T-helper 2 cell treated with Interferon-gamma antibody and Interleukin-4, amounts not matched to agents 5 μg/mL and 100 μg/mL, for 36 hours (primary cell): ENCODE results near the gene SLC66A3.

Experiments
- DNase-seq: peaks from one replicate; pipeline ENCODE4 v3.0.0; 2021; ENCODE audit warnings: low spot score
- H3K27ac Mint-ChIP-seq: one replicate; pipeline ENCODE4 v1.8.0; 2021; ENCODE audit warnings: mild to moderate bottlenecking, mixed read lengths
- H3K27me3 Mint-ChIP-seq: one replicate; pipeline ENCODE4 v1.8.0; 2021; ENCODE audit warnings: low read depth, mixed read lengths
- H3K36me3 Mint-ChIP-seq: one replicate; pipeline ENCODE4 v1.8.0; 2021; ENCODE audit warnings: low read depth, mixed read lengths
- H3K4me1 Mint-ChIP-seq: one replicate; pipeline ENCODE4 v1.8.0; 2021; ENCODE audit warnings: low read depth, mixed read lengths
- H3K4me3 Mint-ChIP-seq: one replicate; pipeline ENCODE4 v1.8.0; 2022; ENCODE audit warnings: mild to moderate bottlenecking, moderate library complexity, mixed read lengths
- H3K9me3 Mint-ChIP-seq: one replicate; pipeline ENCODE4 v1.8.0; 2021; ENCODE audit warnings: mixed read lengths

The SLC66A3 gene

GRCh38 chr2:11129598-11130449, 25.4 kb upstream of the SLC66A3 start:
- Mint-ChIP-seq H3K4me1 (peaks cover 7% of the 10 kb centered on the region), H3K4me3 (peak overlapping the region; percentile 71), H3K27ac (no peak overlapping the region), H3K27me3 (peaks cover 21% of the 10 kb centered on the region), H3K9me3 (no peaks in the 10 kb centered on the region), H3K36me3 (no peaks in the 10 kb centered on the region)
- DNase-seq: peak; percentile 71

- H3K36me3 Mint-ChIP-seq: no peaks in the 10 kb centered on the region
- no peak for DNase-seq
- peaks cover 6% of the 10 kb centered on the region for H3K4me1 Mint-ChIP-seq
- H3K27me3 Mint-ChIP-seq: peaks cover 24% of the 10 kb centered on the region
- no peaks in the 10 kb centered on the region for H3K9me3 Mint-ChIP-seq
- peak overlapping the region; percentile 58 for H3K4me3 Mint-ChIP-seq
- H3K27ac Mint-ChIP-seq: no peak overlapping the region
Observed at GRCh38 chr2:11131166-11131920, 23.9 kb upstream of the SLC66A3 start.

- peaks cover 25% of the 10 kb centered on the region for H3K27me3 Mint-ChIP-seq
- no peak for DNase-seq
- no peak overlapping the region for H3K27ac Mint-ChIP-seq
- H3K9me3 Mint-ChIP-seq: no peaks in the 10 kb centered on the region
- peak overlapping the region; percentile 83 for H3K4me3 Mint-ChIP-seq
- H3K4me1 Mint-ChIP-seq: peaks cover 6% of the 10 kb centered on the region
- H3K36me3 Mint-ChIP-seq: no peaks in the 10 kb centered on the region
Observed at GRCh38 chr2:11132036-11132671, 23.1 kb upstream of the SLC66A3 start.

- Mint-ChIP-seq H3K36me3 (no peaks in the 10 kb centered on the region), H3K4me1 (peaks cover 6% of the 10 kb centered on the region), H3K9me3 (no peaks in the 10 kb centered on the region), H3K27me3 (peaks cover 24% of the 10 kb centered on the region), H3K27ac (peak overlapping the region; percentile 78), H3K4me3 (peak overlapping the region; percentile 83)
- no peak for DNase-seq
Observed at GRCh38 chr2:11133238-11133935, 21.9 kb upstream of the SLC66A3 start.

GRCh38 chr2:11133936-11134320, 21.3 kb upstream of the SLC66A3 start:
- Mint-ChIP-seq H3K27me3 (peaks cover 24% of the 10 kb centered on the region), H3K36me3 (no peaks in the 10 kb centered on the region), H3K27ac (no peak overlapping the region), H3K4me3 (no peak overlapping the region), H3K9me3 (no peaks in the 10 kb centered on the region), H3K4me1 (peaks cover 6% of the 10 kb centered on the region)
- no peak for DNase-seq

GRCh38 chr2:11134349-11134748, 20.9 kb upstream of the SLC66A3 start:
- no peak for DNase-seq
- no peak overlapping the region for H3K4me3 Mint-ChIP-seq

GRCh38 chr2:11140492-11140891, 14.8 kb upstream of the SLC66A3 start:
- Mint-ChIP-seq H3K36me3 (no peaks in the 10 kb centered on the region), H3K27ac (no peak overlapping the region), H3K9me3 (no peaks in the 10 kb centered on the region), H3K4me3 (no peak overlapping the region), H3K4me1 (no peaks in the 10 kb centered on the region), H3K27me3 (peaks cover 19% of the 10 kb centered on the region)
- no peak for DNase-seq

More at GRCh38 chr2:11134349-11134748, 20.9 kb upstream of the SLC66A3 start:
- Mint-ChIP-seq H3K36me3 (no peaks in the 10 kb centered on the region), H3K27ac (no peak overlapping the region), H3K27me3 (peaks cover 24% of the 10 kb centered on the region), H3K9me3 (no peaks in the 10 kb centered on the region), H3K4me1 (peaks cover 6% of the 10 kb centered on the region)

GRCh38 chr2:11141319-11141718, 13.9 kb upstream of the SLC66A3 start:
- Mint-ChIP-seq H3K9me3 (no peaks in the 10 kb centered on the region), H3K4me1 (no peaks in the 10 kb centered on the region), H3K27me3 (peaks cover 15% of the 10 kb centered on the region), H3K27ac (no peak overlapping the region), H3K4me3 (no peak overlapping the region), H3K36me3 (no peaks in the 10 kb centered on the region)
- DNase-seq: no peak

- no peak overlapping the region for H3K4me3 Mint-ChIP-seq
- H3K4me1 Mint-ChIP-seq: no peaks in the 10 kb centered on the region
- H3K36me3 Mint-ChIP-seq: no peaks in the 10 kb centered on the region
- no peak for DNase-seq
- peaks cover 12% of the 10 kb centered on the region for H3K27me3 Mint-ChIP-seq
- H3K9me3 Mint-ChIP-seq: no peaks in the 10 kb centered on the region
- H3K27ac Mint-ChIP-seq: no peak overlapping the region
Observed at GRCh38 chr2:11142330-11142729, 12.9 kb upstream of the SLC66A3 start.

- no peaks in the 10 kb centered on the region for H3K36me3 Mint-ChIP-seq
- no peak overlapping the region for H3K4me3 Mint-ChIP-seq
- H3K27ac Mint-ChIP-seq: no peak overlapping the region
- H3K27me3 Mint-ChIP-seq: peaks cover 9% of the 10 kb centered on the region
- no peaks in the 10 kb centered on the region for H3K4me1 Mint-ChIP-seq
- DNase-seq: no peak
- H3K9me3 Mint-ChIP-seq: no peaks in the 10 kb centered on the region
Observed at GRCh38 chr2:11142987-11143386, 12.3 kb upstream of the SLC66A3 start.

GRCh38 chr2:11144077-11144737, 11.1 kb upstream of the SLC66A3 start:
- no peak overlapping the region for H3K4me3 Mint-ChIP-seq
- H3K27ac Mint-ChIP-seq: no peak overlapping the region
- no peak for DNase-seq

GRCh38 chr2:11144738-11145079, 10.6 kb upstream of the SLC66A3 start:
- DNase-seq: no peak
- Mint-ChIP-seq H3K27ac (no peak overlapping the region), H3K27me3 (peaks cover 9% of the 10 kb centered on the region), H3K4me3 (no peak overlapping the region), H3K36me3 (no peaks in the 10 kb centered on the region), H3K4me1 (no peaks in the 10 kb centered on the region), H3K9me3 (no peaks in the 10 kb centered on the region)

More at GRCh38 chr2:11144077-11144737, 11.1 kb upstream of the SLC66A3 start:
- Mint-ChIP-seq H3K4me1 (no peaks in the 10 kb centered on the region), H3K36me3 (no peaks in the 10 kb centered on the region), H3K27me3 (peaks cover 9% of the 10 kb centered on the region), H3K9me3 (no peaks in the 10 kb centered on the region)

- H3K27me3 Mint-ChIP-seq: peaks cover 11% of the 10 kb centered on the region
- DNase-seq: no peak
- no peaks in the 10 kb centered on the region for H3K36me3 Mint-ChIP-seq
Observed at GRCh38 chr2:11145350-11145749, 9.9 kb upstream of the SLC66A3 start.

More at GRCh38 chr2:11145350-11145749, 9.9 kb upstream of the SLC66A3 start:
- Mint-ChIP-seq H3K27ac (no peak overlapping the region), H3K9me3 (no peaks in the 10 kb centered on the region), H3K4me1 (no peaks in the 10 kb centered on the region), H3K4me3 (no peak overlapping the region)
